GM23338 (cell line): ENCODE measurements around the gene MRPL32. TPM values are rescaled to one million over a fixed set of nuclear protein-coding genes. Genes with fewer than 3 reads are reported as not detected.

Experiments
- ATAC-seq: fragments of 200-7000 bp; cut with Tn5 transposase; 3 replicates; pipeline ENCODE4 v1.9.1; 2020
- DNase-seq: peaks from one replicate; pipeline ENCODE4 v3.0.0-alpha.2; 2015; ENCODE audit warnings: low spot score
- H2AFZ ChIP-seq: fragments of 200-600 bp; sonication (generic); 2 replicates; pipeline ENCODE4 v1.8.0; 2016; ENCODE audit warnings: antibody characterized with exemption, mild to moderate bottlenecking, moderate library complexity
- H3F3A ChIP-seq: fragments of 200-600 bp; sonication (generic); replicated peaks from 2 replicates; pipeline ENCODE4 v1.8.0; 2017; ENCODE audit warnings: antibody characterized with exemption, mixed run types, low read depth
- H3K27ac ChIP-seq: fragments of 200-600 bp; sonication (generic); 2 replicates; pipeline ENCODE4 v1.6.1; 2016; ENCODE audit warnings: low read depth
- H3K27me3 ChIP-seq: fragments of 200-600 bp; sonication (generic); 2 replicates; pipeline ENCODE4 v1.8.0; 2016; ENCODE audit warnings: mild to moderate bottlenecking, mixed run types, moderate library complexity; ENCODE audit not compliant: insufficient read depth
- H3K36me3 ChIP-seq: fragments of 200-600 bp; sonication (generic); 2 replicates; pipeline ENCODE4 v1.8.0; 2016; ENCODE audit warnings: mild to moderate bottlenecking; ENCODE audit not compliant: insufficient read depth
- H3K4me1 ChIP-seq: fragments of 200-600 bp; sonication (generic); 2 replicates; pipeline ENCODE4 v1.8.0; 2016; ENCODE audit warnings: mild to moderate bottlenecking, moderate library complexity; ENCODE audit not compliant: insufficient read depth
- H3K4me2 ChIP-seq: fragments of 200-600 bp; sonication (generic); 2 replicates; pipeline ENCODE4 v1.7.1; 2017; ENCODE audit warnings: mixed run types
- H3K4me3 ChIP-seq: fragments of 200-600 bp; sonication (generic); 2 replicates; pipeline ENCODE4 v1.6.1; 2016; ENCODE audit warnings: mixed run types
- H3K79me2 ChIP-seq: fragments of 200-600 bp; sonication (generic); replicated peaks from 2 replicates; pipeline ENCODE4 v1.8.0; 2017; ENCODE audit warnings: mild to moderate bottlenecking; ENCODE audit not compliant: insufficient read depth
- H3K9me2 ChIP-seq: fragments of 200-600 bp; sonication (generic); 2 replicates; pipeline ENCODE4 v1.8.0; 2017; ENCODE audit not compliant: insufficient read depth
- H4K20me1 ChIP-seq: fragments of 200-600 bp; sonication (generic); replicated peaks from 2 replicates; pipeline ENCODE4 v1.8.0; 2017; ENCODE audit warnings: mild to moderate bottlenecking; ENCODE audit not compliant: insufficient read depth
- H3K27ac Mint-ChIP-seq: 2 replicates; pipeline ENCODE4 v1.8.0; 2020; ENCODE audit warnings: inconsistent platforms, mild to moderate bottlenecking, moderate library complexity, mixed read lengths
- H3K27me3 Mint-ChIP-seq: 3 replicates; pipeline ENCODE4 v1.8.0; 2022; ENCODE audit warnings: low read depth, mild to moderate bottlenecking, moderate library complexity, mixed read lengths, inconsistent platforms; ENCODE audit not compliant: insufficient read depth, poor library complexity
- H3K36me3 Mint-ChIP-seq: 3 replicates; pipeline ENCODE4 v1.8.0; 2021; ENCODE audit warnings: low read depth, mild to moderate bottlenecking, inconsistent platforms, moderate library complexity, mixed read lengths
- H3K4me1 Mint-ChIP-seq: 3 replicates; pipeline ENCODE4 v1.8.0; 2020; ENCODE audit warnings: mild to moderate bottlenecking, inconsistent platforms, mixed read lengths
- H3K4me3 Mint-ChIP-seq: 3 replicates; pipeline ENCODE4 v1.8.0; 2021; ENCODE audit warnings: moderate library complexity, mild to moderate bottlenecking, inconsistent platforms, mixed read lengths
- H3K9me3 Mint-ChIP-seq: 3 replicates; pipeline ENCODE4 v1.8.0; 2020; ENCODE audit warnings: moderate library complexity, mild to moderate bottlenecking, inconsistent platforms, mixed read lengths
- CREB1 ChIP-seq: fragments of 250-450 bp; sonication (Bioruptor Pico); IDR thresholded peaks from 2 replicates; pipeline ENCODE4 v1.5.0; 2020; ENCODE audit warnings: low read depth, mild to moderate bottlenecking, moderate library complexity
- EZH2 ChIP-seq: fragments of 200-600 bp; sonication (generic); IDR thresholded peaks from one replicate; pipeline ENCODE4 v1.8.0; 2017; ENCODE audit warnings: antibody characterized with exemption, mild to moderate bottlenecking, low read depth; ENCODE audit not compliant: unreplicated experiment
- JUNB ChIP-seq: IDR thresholded peaks from one replicate; pipeline ENCODE4 v1.6.1; 2016; ENCODE audit warnings: antibody characterized with exemption; ENCODE audit not compliant: unreplicated experiment
- NANOG ChIP-seq: IDR thresholded peaks from 2 replicates; pipeline ENCODE4 v1.6.1; 2016; ENCODE audit warnings: antibody characterized with exemption, borderline replicate concordance
- POLR2AphosphoS5 ChIP-seq: IDR thresholded peaks from 2 replicates; pipeline ENCODE4 v1.6.1; 2016; ENCODE audit warnings: antibody characterized with exemption, low read depth
- REST ChIP-seq: IDR thresholded peaks from one replicate; pipeline ENCODE4 v1.6.1; 2018; ENCODE audit warnings: antibody characterized with exemption; ENCODE audit not compliant: unreplicated experiment
- ZNF114 ChIP-seq: fragments of 250-450 bp; sonication (Bioruptor Pico); IDR thresholded peaks from 2 replicates; pipeline ENCODE4 v1.5.0; 2020; ENCODE audit warnings: mild to moderate bottlenecking, moderate library complexity
- ZNF331 ChIP-seq: fragments of 250-450 bp; sonication (Bioruptor Pico); IDR thresholded peaks from 2 replicates; pipeline ENCODE4 v1.5.0; 2020; ENCODE audit warnings: low read depth, mild to moderate bottlenecking, moderate library complexity
- polyA plus RNA-seq: library from polyadenylated mRNA; unstranded; fragments of >200 nt; fragmentation: Nextera tagmentation; extraction: Ambion mirVana; gene quantifications from 2 replicates; pipeline ENCODE4 v1.2.1, GENCODE V29; 2016
- total RNA-seq: library from RNA; depleted of rRNA; stranded (reverse); fragments of >200 nt; shearing (Covaris generic); gene quantifications from 2 replicates; pipeline ENCODE4 v1.2.3, GENCODE V29; 2014
- TF ChIP-seq, protein P1 (sequence below), 2 experiments: fragments of 200-600 bp in 1 of 2; sonication (generic) in 1 of 2; conservative IDR thresholded peaks; 2 replicates each; pipeline versions ENCODE4 v1.5.1 to v1.6.1; 2016 to 2017; ENCODE audit warnings: antibody characterized with exemption in 2 of 2, low read depth in 2 of 2, mild to moderate bottlenecking in 2 of 2, moderate library complexity in 1 of 2

MRPL32 gene
- total and polyA plus RNA-seq, 2 experiments from 2014 or later = 93.4 to 303 TPM

GRCh38 chr7:42886129-42886528 is 46.0 kb upstream of the MRPL32 start:
- Histone ChIP-seq H3K4me1 (peaks cover 28% of the 10 kb centered on the region), H3K79me2 (no peaks in the 10 kb centered on the region), H3F3A (peaks cover 6% of the 10 kb centered on the region; the same call in 1 of the 2 replicates), H4K20me1 (no peaks in the 10 kb centered on the region), H3K27me3 (no peaks in the 10 kb centered on the region), H3K4me3 (no peak overlapping the region), H3K36me3 (no peaks in the 10 kb centered on the region), H2AFZ (no peak overlapping the region), H3K4me2 (no peak overlapping the region), H3K9me2 (no peaks in the 10 kb centered on the region), H3K27ac (no peak overlapping the region)
- peaks cover 20% of the 10 kb centered on the region for H3K4me1 Mint-ChIP-seq
- H3K27me3 Mint-ChIP-seq = peaks cover 12% of the 10 kb centered on the region
- TF ChIP-seq CREB1 (CRISPR knock-in tag) (no peak), ZNF331 (CRISPR knock-in tag) (no peak), ZNF114 (no peak), POLR2AphosphoS5 (no peak), JUNB (no peak), REST (no peak), NANOG (no peak)
- TF ChIP-seq, protein P1, sequence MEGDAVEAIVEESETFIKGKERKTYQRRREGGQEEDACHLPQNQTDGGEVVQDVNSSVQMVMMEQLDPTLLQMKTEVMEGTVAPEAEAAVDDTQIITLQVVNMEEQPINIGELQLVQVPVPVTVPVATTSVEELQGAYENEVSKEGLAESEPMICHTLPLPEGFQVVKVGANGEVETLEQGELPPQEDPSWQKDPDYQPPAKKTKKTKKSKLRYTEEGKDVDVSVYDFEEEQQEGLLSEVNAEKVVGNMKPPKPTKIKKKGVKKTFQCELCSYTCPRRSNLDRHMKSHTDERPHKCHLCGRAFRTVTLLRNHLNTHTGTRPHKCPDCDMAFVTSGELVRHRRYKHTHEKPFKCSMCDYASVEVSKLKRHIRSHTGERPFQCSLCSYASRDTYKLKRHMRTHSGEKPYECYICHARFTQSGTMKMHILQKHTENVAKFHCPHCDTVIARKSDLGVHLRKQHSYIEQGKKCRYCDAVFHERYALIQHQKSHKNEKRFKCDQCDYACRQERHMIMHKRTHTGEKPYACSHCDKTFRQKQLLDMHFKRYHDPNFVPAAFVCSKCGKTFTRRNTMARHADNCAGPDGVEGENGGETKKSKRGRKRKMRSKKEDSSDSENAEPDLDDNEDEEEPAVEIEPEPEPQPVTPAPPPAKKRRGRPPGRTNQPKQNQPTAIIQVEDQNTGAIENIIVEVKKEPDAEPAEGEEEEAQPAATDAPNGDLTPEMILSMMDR (conservative IDR thresholded peaks at IDR 0.05; ENCODE audit: low read depth in 2 of 2) = peak; percentile 47 to 71
- H3K4me3 Mint-ChIP-seq = no peak overlapping the region
- ATAC-seq (no peak), DNase-seq (peak; percentile 47)
- peaks cover 4% of the 10 kb centered on the region; the same call in 1 of the 3 replicates for H3K9me3 Mint-ChIP-seq
- H3K27ac Mint-ChIP-seq = no peak overlapping the region
- peaks cover 9% of the 10 kb centered on the region; the same call in 2 of the 3 replicates for H3K36me3 Mint-ChIP-seq

- no peak for DNase-seq
- Histone ChIP-seq H3K79me2 (no peaks in the 10 kb centered on the region), H3K27ac (no peak overlapping the region), H2AFZ (no peak overlapping the region), H3K27me3 (no peaks in the 10 kb centered on the region), H3F3A (peaks cover 6% of the 10 kb centered on the region; the same call in 1 of the 2 replicates), H3K4me1 (peaks cover 25% of the 10 kb centered on the region), H3K36me3 (no peaks in the 10 kb centered on the region), H3K4me2 (peak overlapping the region; percentile 93), H4K20me1 (no peaks in the 10 kb centered on the region), H3K9me2 (no peaks in the 10 kb centered on the region; the same call in 1 of the 2 replicates), H3K4me3 (peak overlapping the region; percentile 80)
- peaks cover 9% of the 10 kb centered on the region; the same call in 2 of the 3 replicates for H3K36me3 Mint-ChIP-seq
- H3K27me3 Mint-ChIP-seq = peaks cover 10% of the 10 kb centered on the region
- no peak for ATAC-seq
- peaks cover 20% of the 10 kb centered on the region for H3K4me1 Mint-ChIP-seq
- H3K4me3 Mint-ChIP-seq = peak overlapping the region; percentile 83
- H3K27ac Mint-ChIP-seq = no peak overlapping the region
- 0 out of 3 replicates have a peak, but pooled peaks cover 2% of the 10 kb centered on the region for H3K9me3 Mint-ChIP-seq
- TF ChIP-seq, protein P1 (conservative IDR thresholded peaks at IDR 0.05; ENCODE audit: low read depth in 2 of 2) = no peak
- TF ChIP-seq REST (no peak), EZH2 (no peak), JUNB (no peak)
Observed at GRCh38 chr7:42886893-42887505, 45.2 kb upstream of the MRPL32 start.
